Measurements from ENCODE around the gene GAL3ST2.

DNA sequence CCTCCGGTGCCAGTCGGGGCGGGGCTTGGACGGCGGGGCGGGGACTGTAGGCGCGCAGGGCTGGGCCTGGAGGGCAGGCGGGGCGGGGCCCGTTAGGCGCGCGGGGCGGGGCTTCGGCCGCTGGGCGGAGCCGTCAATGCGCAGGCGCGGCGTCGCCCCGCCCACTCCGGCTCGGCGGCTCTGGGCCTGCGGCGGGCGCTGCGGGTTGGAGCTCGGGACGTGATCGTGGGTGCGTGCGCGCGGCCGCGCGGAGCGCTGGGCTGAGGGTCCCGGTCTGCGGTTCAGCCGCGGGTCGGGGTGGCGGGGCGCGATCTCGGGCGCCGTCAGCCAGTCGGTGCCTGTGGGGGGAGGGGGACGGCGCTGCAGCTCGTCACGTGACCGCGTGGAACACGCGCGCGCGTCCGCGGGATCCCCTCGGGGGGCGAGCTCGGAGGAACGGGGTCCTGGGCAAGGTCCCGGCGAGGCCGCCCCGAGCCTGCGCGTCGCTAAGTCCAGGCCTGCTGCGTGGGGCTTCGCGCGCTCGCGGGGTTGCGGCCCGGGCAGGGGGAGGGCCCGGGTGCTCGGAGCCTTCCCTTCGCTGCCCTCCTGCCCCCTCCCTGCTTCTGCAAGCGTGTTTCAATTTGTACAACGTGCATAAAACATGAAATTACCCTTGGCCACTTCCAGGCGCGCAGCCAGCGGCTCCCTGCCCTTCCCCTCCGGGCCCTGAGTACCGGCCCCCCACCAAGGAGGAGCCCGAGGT lies 42.0 kb upstream of the GAL3ST2 start, which contains the start of gene D2HGDH:
- TF ChIP-seq, protein P1, sequence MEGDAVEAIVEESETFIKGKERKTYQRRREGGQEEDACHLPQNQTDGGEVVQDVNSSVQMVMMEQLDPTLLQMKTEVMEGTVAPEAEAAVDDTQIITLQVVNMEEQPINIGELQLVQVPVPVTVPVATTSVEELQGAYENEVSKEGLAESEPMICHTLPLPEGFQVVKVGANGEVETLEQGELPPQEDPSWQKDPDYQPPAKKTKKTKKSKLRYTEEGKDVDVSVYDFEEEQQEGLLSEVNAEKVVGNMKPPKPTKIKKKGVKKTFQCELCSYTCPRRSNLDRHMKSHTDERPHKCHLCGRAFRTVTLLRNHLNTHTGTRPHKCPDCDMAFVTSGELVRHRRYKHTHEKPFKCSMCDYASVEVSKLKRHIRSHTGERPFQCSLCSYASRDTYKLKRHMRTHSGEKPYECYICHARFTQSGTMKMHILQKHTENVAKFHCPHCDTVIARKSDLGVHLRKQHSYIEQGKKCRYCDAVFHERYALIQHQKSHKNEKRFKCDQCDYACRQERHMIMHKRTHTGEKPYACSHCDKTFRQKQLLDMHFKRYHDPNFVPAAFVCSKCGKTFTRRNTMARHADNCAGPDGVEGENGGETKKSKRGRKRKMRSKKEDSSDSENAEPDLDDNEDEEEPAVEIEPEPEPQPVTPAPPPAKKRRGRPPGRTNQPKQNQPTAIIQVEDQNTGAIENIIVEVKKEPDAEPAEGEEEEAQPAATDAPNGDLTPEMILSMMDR (IDR thresholded peaks at IDR 0.05), result peak in 1 of 4 experiments; percentile 16
- TF ChIP-seq POLR2A (IDR thresholded peaks at IDR 0.05), result peak; percentile 60 to 94

All from uterus (tissue), 2 donors.